ENCODE measurements around the gene ZNHIT6.
"Not testable (repeated sequence)": the region's sequence is repeated elsewhere in the genome, so short reads cannot be mapped to it uniquely, and the experiment has no call there.

The ZNHIT6 gene

DNA sequence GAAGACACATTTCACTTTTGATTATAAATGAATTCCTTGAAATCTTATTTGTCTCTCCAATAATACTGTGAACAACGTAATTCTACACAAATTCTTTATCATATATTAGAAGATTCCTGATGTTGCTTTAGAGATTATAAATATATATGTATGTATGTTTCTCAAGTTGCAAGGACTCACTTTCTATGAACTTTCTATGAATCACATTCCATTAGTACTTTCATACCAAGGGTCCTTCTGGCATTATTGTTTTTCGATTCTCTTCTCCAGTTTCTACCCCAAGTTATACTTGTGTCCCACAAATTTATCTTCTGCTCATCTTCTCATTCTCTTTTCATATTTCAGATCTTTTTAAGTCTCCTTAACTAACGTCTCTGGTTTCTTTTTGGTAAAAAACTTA is 55.9 kb downstream of the ZNHIT6 start:
- TF ChIP-seq, protein P1, sequence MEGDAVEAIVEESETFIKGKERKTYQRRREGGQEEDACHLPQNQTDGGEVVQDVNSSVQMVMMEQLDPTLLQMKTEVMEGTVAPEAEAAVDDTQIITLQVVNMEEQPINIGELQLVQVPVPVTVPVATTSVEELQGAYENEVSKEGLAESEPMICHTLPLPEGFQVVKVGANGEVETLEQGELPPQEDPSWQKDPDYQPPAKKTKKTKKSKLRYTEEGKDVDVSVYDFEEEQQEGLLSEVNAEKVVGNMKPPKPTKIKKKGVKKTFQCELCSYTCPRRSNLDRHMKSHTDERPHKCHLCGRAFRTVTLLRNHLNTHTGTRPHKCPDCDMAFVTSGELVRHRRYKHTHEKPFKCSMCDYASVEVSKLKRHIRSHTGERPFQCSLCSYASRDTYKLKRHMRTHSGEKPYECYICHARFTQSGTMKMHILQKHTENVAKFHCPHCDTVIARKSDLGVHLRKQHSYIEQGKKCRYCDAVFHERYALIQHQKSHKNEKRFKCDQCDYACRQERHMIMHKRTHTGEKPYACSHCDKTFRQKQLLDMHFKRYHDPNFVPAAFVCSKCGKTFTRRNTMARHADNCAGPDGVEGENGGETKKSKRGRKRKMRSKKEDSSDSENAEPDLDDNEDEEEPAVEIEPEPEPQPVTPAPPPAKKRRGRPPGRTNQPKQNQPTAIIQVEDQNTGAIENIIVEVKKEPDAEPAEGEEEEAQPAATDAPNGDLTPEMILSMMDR (conservative IDR thresholded peaks at IDR 0.05) = no peak
- H3K27ac ChIP-seq = no peak overlapping the region

DNA sequence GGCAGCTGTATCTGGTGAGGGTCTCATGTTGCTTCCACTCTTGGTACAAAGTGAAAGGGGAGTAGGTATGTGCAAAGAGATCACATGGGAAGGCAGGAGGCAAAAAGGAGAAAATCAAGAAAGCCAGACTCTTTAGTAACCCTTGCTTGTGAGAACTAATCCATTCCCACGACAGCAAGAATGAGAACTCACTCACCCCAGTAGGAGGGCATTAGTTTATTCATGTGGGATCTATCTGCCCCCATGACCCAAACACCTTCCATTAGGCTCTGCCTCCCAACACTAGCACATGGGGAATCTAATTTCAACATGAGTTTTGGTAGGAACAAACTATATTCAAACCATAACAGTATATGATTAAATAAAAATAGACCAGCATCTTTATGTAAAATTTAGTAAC is 57.6 kb downstream of the ZNHIT6 start:
- TF ChIP-seq, protein P1 (conservative IDR thresholded peaks at IDR 0.05) = no peak
- no peak overlapping the region for H3K27ac ChIP-seq

DNA sequence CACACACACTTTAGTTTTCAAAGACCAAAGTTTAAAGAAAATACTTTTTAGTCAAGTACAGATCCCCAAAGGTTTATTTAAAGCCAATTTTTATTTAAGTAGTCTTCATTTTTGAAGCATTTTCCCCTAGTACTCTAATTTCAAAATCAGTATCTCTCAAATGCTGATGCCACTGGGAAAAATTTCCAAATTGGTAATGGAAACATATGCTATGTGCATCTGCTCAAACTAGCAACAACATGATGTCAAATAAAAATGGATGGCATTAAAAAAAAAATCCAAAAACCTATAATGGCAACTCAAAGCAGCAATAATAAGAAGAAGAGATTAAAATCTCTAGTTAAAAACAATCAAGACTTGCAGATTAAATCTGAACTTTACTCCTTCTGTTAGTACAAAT is 58.6 kb downstream of the ZNHIT6 start:
- TF ChIP-seq, protein P1 (conservative IDR thresholded peaks at IDR 0.05) = no peak
- no peak overlapping the region for H3K27ac ChIP-seq

DNA sequence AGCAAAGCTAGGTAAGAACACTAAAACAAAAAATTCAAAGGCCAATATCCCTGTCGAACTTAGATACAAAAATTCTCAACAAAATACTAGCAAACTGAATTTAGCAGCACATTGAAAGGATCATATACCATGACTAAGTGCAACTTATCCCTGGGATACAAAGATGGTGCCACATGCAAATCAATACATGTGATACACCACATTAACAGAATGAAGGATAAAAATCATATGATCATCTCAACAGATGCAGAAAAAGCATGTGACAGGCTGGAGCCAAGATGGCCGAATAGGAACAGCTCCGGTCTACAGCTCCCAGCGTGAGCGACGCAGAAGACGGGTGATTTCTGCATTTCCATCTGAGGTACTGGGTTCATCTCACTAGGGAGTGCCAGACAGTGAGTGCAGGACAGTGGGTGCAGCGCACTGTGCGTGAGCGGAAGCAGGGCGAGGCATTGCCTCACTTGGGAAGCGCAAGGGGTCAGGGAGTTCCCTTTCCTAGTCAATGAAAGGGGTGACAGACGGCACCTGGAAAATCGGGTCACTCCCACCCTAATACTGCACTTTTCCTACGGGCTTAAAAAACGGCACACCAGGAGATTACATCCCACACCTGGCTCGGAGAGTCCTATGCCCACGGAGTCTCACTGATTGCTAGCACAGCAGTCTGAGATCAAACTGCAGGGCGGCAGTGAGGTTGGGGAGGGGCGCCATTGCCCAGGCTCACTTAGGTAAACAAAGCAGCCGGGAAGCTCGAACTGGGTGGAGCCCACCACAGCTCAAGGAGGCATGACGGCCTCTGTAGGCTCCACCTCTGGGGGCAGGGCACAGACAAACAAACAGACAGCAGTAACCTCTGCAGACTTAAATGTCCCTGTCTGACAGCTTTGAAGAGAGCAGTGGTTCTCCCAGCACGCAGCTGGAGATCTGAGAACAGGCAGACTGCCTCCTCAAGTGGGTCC is 66.4 kb downstream of the ZNHIT6 start:
- not testable (repeated sequence) for H3K27ac ChIP-seq

DNA sequence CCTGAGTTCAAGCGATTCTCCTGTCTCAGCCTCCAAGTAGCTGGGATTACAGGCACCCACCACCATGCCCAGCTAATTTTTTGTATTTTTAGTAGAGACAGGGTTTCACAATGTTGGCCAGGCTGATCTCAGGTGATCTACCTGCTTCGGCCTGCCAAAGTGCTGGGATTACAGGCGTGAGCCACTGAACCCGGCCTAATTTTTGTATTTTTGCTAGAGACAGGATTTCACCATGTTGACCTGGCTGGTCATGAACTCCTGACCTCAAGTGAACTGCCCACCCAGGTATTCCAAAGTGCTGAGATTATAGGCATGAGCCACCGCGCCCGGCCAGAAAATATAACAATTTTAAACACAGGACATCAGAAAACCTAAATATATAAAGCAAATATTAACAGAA is 68.3 kb downstream of the ZNHIT6 start:
- H3K27ac ChIP-seq = not testable (repeated sequence)

DNA sequence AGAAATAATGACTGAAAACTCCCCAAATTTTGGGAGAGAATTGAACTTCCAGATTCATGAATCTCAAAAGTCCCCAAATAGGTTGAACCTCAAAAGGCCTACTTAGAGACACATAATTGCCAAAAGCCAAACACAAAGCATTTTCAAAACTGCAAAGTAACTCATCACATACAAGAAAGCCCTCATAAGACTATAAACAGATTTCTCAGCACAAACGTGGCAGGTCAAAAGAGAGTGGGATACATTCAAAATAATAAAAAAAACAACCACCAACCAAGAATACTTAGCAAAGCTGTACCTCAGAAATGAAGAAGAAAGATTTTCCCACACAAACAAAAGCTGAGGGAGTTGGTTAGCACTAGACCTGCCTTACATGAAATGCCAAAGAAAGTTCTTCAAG is 69.8 kb downstream of the ZNHIT6 start:
- no peak overlapping the region for H3K27ac ChIP-seq
- TF ChIP-seq, protein P1 (conservative IDR thresholded peaks at IDR 0.05) = no peak

DNA sequence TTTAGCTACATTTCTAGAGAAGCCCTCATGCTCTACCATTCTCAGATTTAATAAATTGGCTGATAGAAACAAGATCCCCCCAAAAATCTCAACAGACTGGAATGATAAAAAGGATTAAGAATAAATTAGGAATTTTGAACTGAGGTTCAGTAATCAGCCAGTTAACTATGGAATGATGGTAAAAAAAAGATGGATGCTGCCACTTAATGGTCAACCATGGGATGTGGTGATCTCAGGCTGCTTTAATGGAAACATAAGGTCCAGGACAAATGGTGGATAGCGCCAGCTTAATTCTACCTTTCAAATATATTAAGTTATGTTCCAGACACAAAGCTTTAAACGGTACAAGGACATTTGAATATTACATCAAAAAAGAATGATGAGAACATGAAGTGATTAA is 77.7 kb downstream of the ZNHIT6 start:
- TF ChIP-seq, protein P1 (conservative IDR thresholded peaks at IDR 0.05) = peak; percentile 21; the same call in 1 of the 2 replicates
- H3K27ac ChIP-seq = no peak overlapping the region

DNA sequence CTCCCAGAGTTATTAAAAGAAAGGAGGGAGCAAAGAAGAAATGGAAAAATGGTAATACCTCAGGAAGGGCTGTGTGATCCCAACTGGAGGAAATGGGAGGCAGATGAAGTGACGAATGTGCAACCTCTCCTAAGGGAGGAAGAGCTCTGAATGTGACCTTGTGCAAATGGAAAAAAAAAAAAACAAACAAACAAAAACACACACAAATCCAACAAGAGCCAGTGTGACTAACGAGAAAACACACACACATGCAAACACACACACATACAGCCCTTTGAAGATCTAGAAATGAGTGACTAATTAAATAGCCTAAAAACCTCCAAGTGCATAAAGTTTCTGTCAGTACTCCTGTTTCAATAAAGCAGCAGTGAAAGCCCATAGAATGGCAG is 78.7 kb downstream of the ZNHIT6 start:
- TF ChIP-seq, protein P1 (conservative IDR thresholded peaks at IDR 0.05) = no peak
- peak overlapping the region; percentile 86 for H3K27ac ChIP-seq

Data from VCaP (cell line).